H9 (cell line): ENCODE measurements around the gene MORC2. TPM values are rescaled to one million over a fixed set of nuclear protein-coding genes. Genes with fewer than 3 reads are reported as not detected.

Experiments
- DNase-seq: peaks from one replicate; pipeline ENCODE4 v3.0.0-alpha.2; 2017
- H2AFZ ChIP-seq: one replicate; pipeline ENCODE4 v1.6.1; 2013; ENCODE audit warnings: mild to moderate bottlenecking, low read length, control low read depth, moderate library complexity
- H2AK5ac ChIP-seq: 2 replicates; pipeline ENCODE4 v1.6.1; 2013; ENCODE audit warnings: low read length, control low read depth, mixed read lengths; ENCODE audit not compliant: insufficient read length
- H2BK120ac ChIP-seq: one replicate; pipeline ENCODE4 v1.6.1; 2013; ENCODE audit warnings: low read depth, mild to moderate bottlenecking, low read length, control low read depth, inconsistent platforms; ENCODE audit not compliant: poor library complexity, severe bottlenecking
- H2BK12ac ChIP-seq: 2 replicates; pipeline ENCODE4 v1.6.1; 2013; ENCODE audit warnings: low read length, control low read depth, mixed read lengths, low read depth; ENCODE audit not compliant: insufficient read length
- H2BK15ac ChIP-seq: 2 replicates; pipeline ENCODE4 v1.6.1; 2013; ENCODE audit warnings: low read depth, low read length, control low read depth
- H2BK20ac ChIP-seq: one replicate; pipeline ENCODE4 v1.6.1; 2013; ENCODE audit warnings: low read depth, mild to moderate bottlenecking, low read length, control low read depth, inconsistent platforms; ENCODE audit not compliant: poor library complexity, severe bottlenecking
- H2BK5ac ChIP-seq: 2 replicates; pipeline ENCODE4 v1.6.1; 2013; ENCODE audit warnings: low read length, control low read depth, mixed read lengths; ENCODE audit not compliant: insufficient read length
- H3K14ac ChIP-seq: 2 replicates; pipeline ENCODE4 v1.6.1; 2013; ENCODE audit warnings: low read length, control low read depth; ENCODE audit not compliant: insufficient read depth
- H3K18ac ChIP-seq: 2 replicates; pipeline ENCODE4 v1.6.1; 2013; ENCODE audit warnings: low read depth, mild to moderate bottlenecking, mixed read lengths, low read length, control low read depth; ENCODE audit not compliant: insufficient read length
- H3K23ac ChIP-seq: 2 replicates; pipeline ENCODE4 v1.6.1; 2013; ENCODE audit warnings: low read length, control low read depth, mixed read lengths, low read depth; ENCODE audit not compliant: insufficient read length
- H3K23me2 ChIP-seq: 2 replicates; pipeline ENCODE4 v1.6.1; 2013; ENCODE audit warnings: low read depth, mild to moderate bottlenecking, mixed read lengths, low read length, control low read depth; ENCODE audit not compliant: insufficient read length, poor library complexity, severe bottlenecking
- H3K27ac ChIP-seq: 2 replicates; pipeline ENCODE4 v1.5.1; 2013; ENCODE audit warnings: low read length, control low read depth, mixed read lengths, low read depth; ENCODE audit not compliant: insufficient read length
- H3K27me3 ChIP-seq: 2 replicates; pipeline ENCODE4 v1.6.1; 2013; ENCODE audit warnings: low read length, control low read depth, inconsistent platforms; ENCODE audit not compliant: insufficient read depth
- H3K4ac ChIP-seq: 2 replicates; pipeline ENCODE4 v1.6.1; 2013; ENCODE audit warnings: low read depth, mild to moderate bottlenecking, control low read depth, inconsistent platforms, low read length, moderate library complexity
- H3K4me1 ChIP-seq: 2 replicates; pipeline ENCODE4 v1.6.1; 2013; ENCODE audit warnings: low read length, control low read depth, inconsistent platforms; ENCODE audit not compliant: insufficient read depth
- H3K4me2 ChIP-seq: 2 replicates; pipeline ENCODE4 v1.6.1; 2013; ENCODE audit warnings: low read length, control low read depth, mixed read lengths; ENCODE audit not compliant: insufficient read length, insufficient read depth
- H3K56ac ChIP-seq: 2 replicates; pipeline ENCODE4 v1.6.1; 2013; ENCODE audit warnings: low read depth, mild to moderate bottlenecking, mixed read lengths, low read length, control low read depth; ENCODE audit not compliant: insufficient read length
- H3K79me1 ChIP-seq: 2 replicates; pipeline ENCODE4 v1.6.1; 2013; ENCODE audit warnings: low read depth, mild to moderate bottlenecking, moderate library complexity, low read length, control low read depth, inconsistent platforms; ENCODE audit not compliant: insufficient read depth, poor library complexity, severe bottlenecking
- H3K79me2 ChIP-seq: 2 replicates; pipeline ENCODE4 v1.6.1; 2013; ENCODE audit warnings: low read length, control low read depth, inconsistent platforms; ENCODE audit not compliant: insufficient read depth
- H3K9ac ChIP-seq: 2 replicates; pipeline ENCODE4 v1.6.1; 2013; ENCODE audit warnings: low read length, control low read depth, mixed read lengths; ENCODE audit not compliant: insufficient read length; ENCODE audit errors: extremely low read depth
- H3K9me3 ChIP-seq: one replicate; pipeline ENCODE4 v1.6.1; 2013; ENCODE audit warnings: low read depth, low read length, inconsistent platforms; ENCODE audit not compliant: control insufficient read depth
- H3T11ph ChIP-seq: one replicate; pipeline ENCODE4 v1.6.1; 2013; ENCODE audit warnings: mild to moderate bottlenecking, low read length, control low read depth, inconsistent platforms
- H4K20me1 ChIP-seq: one replicate; pipeline ENCODE4 v1.6.1; 2013; ENCODE audit not compliant: control insufficient read depth, insufficient read length, insufficient read depth
- H4K5ac ChIP-seq: 2 replicates; pipeline ENCODE4 v1.6.1; 2013; ENCODE audit warnings: low read depth, mild to moderate bottlenecking, mixed read lengths, low read length, control low read depth; ENCODE audit not compliant: insufficient read length
- H4K8ac ChIP-seq: replicated peaks from 2 replicates; pipeline ENCODE4 v1.6.1; 2013; ENCODE audit warnings: low read length, control low read depth, mixed read lengths, low read depth; ENCODE audit not compliant: insufficient read length
- H4K91ac ChIP-seq: 2 replicates; pipeline ENCODE4 v1.6.1; 2013; ENCODE audit warnings: low read depth, mild to moderate bottlenecking, moderate library complexity, mixed read lengths, low read length, control low read depth; ENCODE audit not compliant: insufficient read length
- H3K27ac Mint-ChIP-seq, 3 experiments: 2 replicates in 2 of 3; 3 replicates in 1 of 3; pipeline ENCODE4 v1.8.0; 2020 to 2021; ENCODE audit warnings: mixed read lengths in 3 of 3, mild to moderate bottlenecking in 1 of 3, moderate library complexity in 1 of 3
- H3K27me3 Mint-ChIP-seq: 2 replicates; pipeline ENCODE4 v1.8.0; 2021; ENCODE audit warnings: low read depth, mild to moderate bottlenecking, moderate library complexity, mixed read lengths
- H3K36me3 Mint-ChIP-seq, 3 experiments: 2 replicates in 2 of 3; 3 replicates in 1 of 3; pipeline ENCODE4 v1.8.0; 2020 to 2021; ENCODE audit warnings: low read depth in 3 of 3, mixed read lengths in 3 of 3; ENCODE audit not compliant: insufficient read depth in 1 of 3
- H3K4me1 Mint-ChIP-seq, 2 experiments: 2 replicates each; pipeline ENCODE4 v1.8.0; 2020; ENCODE audit warnings: mixed read lengths in 2 of 2
- H3K4me3 Mint-ChIP-seq, 2 experiments: 2 replicates in 1 of 2; 3 replicates in 1 of 2; pipeline ENCODE4 v1.8.0; 2020 to 2021; ENCODE audit warnings: mild to moderate bottlenecking in 2 of 2, mixed read lengths in 2 of 2, moderate library complexity in 1 of 2
- H3K9me3 Mint-ChIP-seq, 2 experiments: 2 replicates in 1 of 2; 3 replicates in 1 of 2; pipeline ENCODE4 v1.8.0; 2020; ENCODE audit warnings: mild to moderate bottlenecking in 2 of 2, mixed read lengths in 2 of 2, moderate library complexity in 1 of 2
- WGBS: extraction: QIAGEN DNeasy Blood & Tissue Kit; methylation state at CpG from one replicate; pipeline ENCODE4 v1.1.7; 2013; ENCODE audit warnings: missing lambda C conversion rate, low lambda C conversion rate, mixed read lengths; ENCODE audit not compliant: insufficient read length; ENCODE audit errors: extremely low coverage; 5-methylcytosine and 5-hydroxymethylcytosine counted together
- total RNA-seq: library from RNA; stranded (reverse); gene quantifications from 2 replicates; pipeline ENCODE4 v1.2.1, GENCODE V29; 2021
- TF ChIP-seq, protein P1 (sequence below): fragments of 200-600 bp; sonication (generic); conservative IDR thresholded peaks from 3 replicates; pipeline ENCODE4 v1.8.0; 2021; ENCODE audit warnings: antibody characterized with exemption, mild to moderate bottlenecking

Gene MORC2
- total RNA-seq, 1 experiment from 2014 or later, result 37.4 TPM

DNA sequence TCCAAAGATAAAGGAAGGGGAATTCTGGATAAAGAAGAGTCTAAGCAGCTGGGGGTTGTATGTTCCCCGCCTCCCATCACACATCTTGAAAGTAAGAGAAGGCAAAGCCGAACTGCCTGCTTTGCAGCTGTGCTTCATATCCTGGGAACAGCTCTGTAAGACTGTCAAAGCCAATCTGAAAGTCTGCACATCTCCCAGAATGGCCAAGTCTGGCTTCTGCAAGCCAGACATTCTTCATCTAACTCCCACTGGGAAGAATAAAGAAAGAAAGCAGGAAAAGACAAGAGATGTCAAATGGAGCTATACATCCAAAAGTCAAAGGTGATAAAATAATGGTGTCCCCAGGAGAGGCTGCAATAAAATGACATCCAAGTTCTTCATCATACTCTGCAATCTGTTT lies 15.4 kb downstream of the MORC2 start:
- H2BK20ac ChIP-seq, result no peak overlapping the region
- H3K4me2 ChIP-seq, result no peak overlapping the region
- no peak overlapping the region for H2BK15ac ChIP-seq
- Mint-ChIP-seq H3K9me3 (no peaks in the 10 kb centered on the region), H3K27ac (no peak overlapping the region), H3K36me3 (peaks cover 20 to 69% (median 67%) of the 10 kb centered on the region in 3 experiments; a peak in 6 of 7 replicates), H3K4me1 (no peaks in the 10 kb centered on the region; a peak in 1 of 4 replicates), H3K4me3 (no peak overlapping the region), H3K27me3 (no peaks in the 10 kb centered on the region)
- H3K4ac ChIP-seq, result no peak overlapping the region
- no peaks in the 10 kb centered on the region; the same call in 1 of the 2 replicates for H3K79me2 ChIP-seq
- H2BK12ac ChIP-seq, result no peak overlapping the region
- no peak overlapping the region for H3K9ac ChIP-seq
- no peaks in the 10 kb centered on the region for H3K79me1 ChIP-seq
- no peaks in the 10 kb centered on the region for H3K27me3 ChIP-seq
- no peak overlapping the region for H2BK5ac ChIP-seq
- no peak overlapping the region for H2BK120ac ChIP-seq
- H4K5ac ChIP-seq, result no peak overlapping the region
- H3K27ac ChIP-seq, result no peak overlapping the region
- H3K4me1 ChIP-seq, result no peaks in the 10 kb centered on the region
- H3K14ac ChIP-seq, result no peak overlapping the region
- H3K56ac ChIP-seq, result no peak overlapping the region
- no peak overlapping the region for H4K91ac ChIP-seq
- DNase-seq, result no peak
- H2AK5ac ChIP-seq, result no peak overlapping the region
- H3T11ph ChIP-seq, result no peak overlapping the region
- no peak overlapping the region for H3K18ac ChIP-seq
- TF ChIP-seq, protein P1, sequence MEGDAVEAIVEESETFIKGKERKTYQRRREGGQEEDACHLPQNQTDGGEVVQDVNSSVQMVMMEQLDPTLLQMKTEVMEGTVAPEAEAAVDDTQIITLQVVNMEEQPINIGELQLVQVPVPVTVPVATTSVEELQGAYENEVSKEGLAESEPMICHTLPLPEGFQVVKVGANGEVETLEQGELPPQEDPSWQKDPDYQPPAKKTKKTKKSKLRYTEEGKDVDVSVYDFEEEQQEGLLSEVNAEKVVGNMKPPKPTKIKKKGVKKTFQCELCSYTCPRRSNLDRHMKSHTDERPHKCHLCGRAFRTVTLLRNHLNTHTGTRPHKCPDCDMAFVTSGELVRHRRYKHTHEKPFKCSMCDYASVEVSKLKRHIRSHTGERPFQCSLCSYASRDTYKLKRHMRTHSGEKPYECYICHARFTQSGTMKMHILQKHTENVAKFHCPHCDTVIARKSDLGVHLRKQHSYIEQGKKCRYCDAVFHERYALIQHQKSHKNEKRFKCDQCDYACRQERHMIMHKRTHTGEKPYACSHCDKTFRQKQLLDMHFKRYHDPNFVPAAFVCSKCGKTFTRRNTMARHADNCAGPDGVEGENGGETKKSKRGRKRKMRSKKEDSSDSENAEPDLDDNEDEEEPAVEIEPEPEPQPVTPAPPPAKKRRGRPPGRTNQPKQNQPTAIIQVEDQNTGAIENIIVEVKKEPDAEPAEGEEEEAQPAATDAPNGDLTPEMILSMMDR, result no peak
- no peaks in the 10 kb centered on the region for H4K20me1 ChIP-seq
- H3K23me2 ChIP-seq, result no peaks in the 10 kb centered on the region
- H3K9me3 ChIP-seq, result no peaks in the 10 kb centered on the region
- H2AFZ ChIP-seq, result no peak overlapping the region
- H4K8ac ChIP-seq, result no peak overlapping the region
- H3K23ac ChIP-seq, result no peak overlapping the region
- no CpG with 5 or more reads among the region's 2 CpGs for WGBS
